Raji (cell line): ENCODE results near the gene NT5DC1.

Experiments used
- POLR2A ChIP-seq: IDR thresholded peaks from 2 replicates; pipeline ENCODE4 v1.6.1; 2011; ENCODE audit warnings: low read depth, low read length, control low read depth; ENCODE audit not compliant: insufficient read depth

NT5DC1 gene

GRCh38 chr6:116189472-116189871, 88.8 kb downstream of the NT5DC1 start:
- no peak for TF ChIP-seq POLR2A

GRCh38 chr6:116190550-116190949, 89.9 kb downstream of the NT5DC1 start:
- TF ChIP-seq POLR2A = no peak

GRCh38 chr6:116191881-116192280, 91.2 kb downstream of the NT5DC1 start:
- no peak for TF ChIP-seq POLR2A

- no peak for TF ChIP-seq POLR2A
These were observed 92.1 kb downstream of the NT5DC1 start for GRCh38 chr6:116192786-116193185.

GRCh38 chr6:116196841-116197240, 96.2 kb downstream of the NT5DC1 start:
- TF ChIP-seq POLR2A = no peak

GRCh38 chr6:116200619-116201249, 100.1 kb downstream of the NT5DC1 start:
- TF ChIP-seq POLR2A = no peak

GRCh38 chr6:116201538-116201937, 100.9 kb downstream of the NT5DC1 start:
- no peak for TF ChIP-seq POLR2A

GRCh38 chr6:116205281-116205680, 104.6 kb downstream of the NT5DC1 start:
- no peak for TF ChIP-seq POLR2A

GRCh38 chr6:116206231-116206903, 105.7 kb downstream of the NT5DC1 start:
- TF ChIP-seq POLR2A = no peak

GRCh38 chr6:116208056-116208785, 107.6 kb downstream of the NT5DC1 start:
- no peak for TF ChIP-seq POLR2A

- TF ChIP-seq POLR2A = no peak
These were observed 109.7 kb downstream of the NT5DC1 start for GRCh38 chr6:116210316-116210715.

GRCh38 chr6:116210750-116211425, 110.2 kb downstream of the NT5DC1 start:
- TF ChIP-seq POLR2A = no peak

- TF ChIP-seq POLR2A = no peak
These were observed 114.0 kb downstream of the NT5DC1 start for GRCh38 chr6:116214681-116215080.

- no peak for TF ChIP-seq POLR2A
These were observed 114.8 kb downstream of the NT5DC1 start for GRCh38 chr6:116215414-116215813.

GRCh38 chr6:116217069-116217468, 116.4 kb downstream of the NT5DC1 start:
- TF ChIP-seq POLR2A = no peak
